Stimulated activated CD8-positive, alpha-beta memory T cell treated with anti-CD3 and anti-CD28 coated beads, Interleukin-15, amount 100 ng/mL, for 24 hours (primary cell): ENCODE results near the gene RUNDC3A.
A peak's percentile ranks its signal among the peaks of the same experiment; 100 is the strongest.
"Not testable (repeated sequence)": the region's sequence is repeated elsewhere in the genome, so short reads cannot be mapped to it uniquely, and the experiment has no call there.

ENCODE experiments used
- DNase-seq: peaks from one replicate; pipeline ENCODE4 v3.0.0-alpha.2; 2020; ENCODE audit warnings: low read depth

The RUNDC3A gene

DNA sequence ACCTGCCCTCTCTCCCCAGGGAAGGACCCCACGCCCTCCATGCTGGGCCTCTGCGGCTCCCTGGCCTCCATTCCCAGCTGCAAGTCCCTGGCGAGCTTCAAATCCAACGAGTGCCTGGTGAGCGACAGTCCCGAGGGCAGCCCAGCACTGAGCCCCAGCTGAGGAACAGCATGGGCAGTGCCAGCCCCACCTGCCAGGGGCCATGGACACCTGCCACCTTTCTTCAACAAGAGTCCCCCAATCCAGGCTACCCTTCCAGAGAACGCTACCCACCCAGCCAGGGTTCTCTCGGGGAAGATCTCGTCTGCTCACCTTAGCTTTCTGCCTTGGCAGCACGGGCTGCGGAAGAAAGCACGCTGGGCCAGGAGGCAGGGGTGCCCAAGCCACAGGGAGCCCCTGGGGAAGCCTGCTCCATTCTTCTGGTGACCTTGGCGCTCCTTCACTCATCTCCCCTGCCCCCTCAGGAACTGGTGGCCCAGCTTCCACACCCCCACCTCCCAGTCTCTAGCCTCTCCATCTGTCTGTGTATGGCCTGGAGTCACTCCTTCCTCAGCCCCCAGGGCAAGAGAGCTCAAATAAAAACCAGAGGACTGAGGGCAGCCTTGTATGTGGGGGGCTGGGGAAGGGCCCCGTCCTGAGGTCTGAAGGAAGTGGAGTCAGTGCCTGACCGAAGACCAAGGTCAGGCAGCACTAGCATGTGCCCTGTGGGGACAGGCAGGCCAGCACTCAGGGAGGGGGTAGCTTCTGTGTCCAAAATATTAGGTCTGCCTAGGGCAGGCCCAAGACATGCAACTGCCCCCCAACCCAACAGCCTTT lies 9.9 kb downstream of the RUNDC3A start:
- no peak for DNase-seq

- no peak for DNase-seq
These were observed 11.7 kb downstream of the RUNDC3A start for GRCh38 chr17:44320066-44320465.

- no peak for DNase-seq
These were observed 13.1 kb downstream of the RUNDC3A start for GRCh38 chr17:44321246-44322120.

DNA sequence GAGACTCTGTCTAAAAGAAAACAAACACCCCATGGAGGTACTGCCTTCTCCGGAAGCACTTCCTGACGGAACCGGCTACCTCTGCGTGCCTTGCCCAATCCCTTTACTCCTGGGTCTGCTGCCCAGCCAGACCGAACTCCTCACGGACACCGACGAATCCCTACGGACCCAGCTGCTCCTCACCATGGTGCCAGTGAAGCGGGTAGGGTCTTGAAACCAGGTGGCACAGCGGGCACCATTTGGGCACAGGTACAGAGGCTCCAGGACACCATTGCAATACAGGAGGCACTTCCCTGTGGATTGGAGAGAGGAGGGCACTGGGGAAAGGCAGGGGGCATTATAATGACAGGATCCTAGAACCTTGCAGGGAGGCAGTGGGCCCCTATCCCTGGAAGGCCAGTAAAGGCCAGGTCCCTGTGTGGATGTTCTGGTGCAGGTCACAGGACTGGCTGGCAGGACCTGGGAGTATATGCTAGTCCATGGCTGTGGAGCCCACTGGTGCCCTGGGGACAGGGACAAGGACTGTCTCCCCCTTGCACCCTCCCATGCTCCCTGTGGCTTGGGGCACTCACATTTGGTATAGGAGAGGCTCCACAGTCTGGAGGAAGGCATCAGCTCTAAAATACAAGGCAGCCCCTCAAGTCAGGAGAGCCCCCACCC lies 14.0 kb downstream of the RUNDC3A start:
- no peak for DNase-seq

DNA sequence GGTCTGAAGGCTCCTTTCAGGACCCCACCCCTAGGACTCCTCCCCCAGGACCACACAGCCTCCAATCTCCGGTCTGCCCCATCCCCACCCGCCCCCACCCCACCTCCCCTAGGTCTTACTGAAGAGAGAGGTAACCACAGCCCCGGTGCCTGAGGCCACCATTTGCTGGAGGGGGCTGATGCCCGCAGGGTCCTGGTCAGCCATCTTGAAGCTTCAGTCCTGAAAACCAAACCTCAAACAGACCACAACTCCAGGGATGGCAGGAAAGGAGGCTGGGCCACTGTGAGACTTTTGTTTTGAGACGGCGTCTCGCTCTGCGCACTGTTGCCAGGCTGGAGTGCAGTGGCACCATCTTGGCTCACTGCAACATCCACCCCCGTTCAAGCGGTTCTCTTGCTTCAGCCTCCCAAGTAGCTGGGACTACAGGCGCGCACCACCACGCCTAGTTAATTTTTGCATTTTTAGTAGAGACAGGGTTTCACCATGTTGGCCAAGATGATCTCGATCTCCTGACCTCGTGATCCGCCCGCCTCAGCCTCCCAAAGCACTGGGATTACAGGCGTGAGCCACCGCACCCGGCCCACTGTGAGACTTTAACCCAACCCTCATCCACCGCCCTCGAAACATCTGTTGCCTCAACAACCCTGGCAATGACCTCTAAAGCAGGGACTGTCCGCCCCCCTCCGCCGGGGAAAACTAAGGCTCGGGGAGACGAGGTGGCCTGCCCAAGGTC lies 15.1 kb downstream of the RUNDC3A start:
- DNase-seq = no peak

DNA sequence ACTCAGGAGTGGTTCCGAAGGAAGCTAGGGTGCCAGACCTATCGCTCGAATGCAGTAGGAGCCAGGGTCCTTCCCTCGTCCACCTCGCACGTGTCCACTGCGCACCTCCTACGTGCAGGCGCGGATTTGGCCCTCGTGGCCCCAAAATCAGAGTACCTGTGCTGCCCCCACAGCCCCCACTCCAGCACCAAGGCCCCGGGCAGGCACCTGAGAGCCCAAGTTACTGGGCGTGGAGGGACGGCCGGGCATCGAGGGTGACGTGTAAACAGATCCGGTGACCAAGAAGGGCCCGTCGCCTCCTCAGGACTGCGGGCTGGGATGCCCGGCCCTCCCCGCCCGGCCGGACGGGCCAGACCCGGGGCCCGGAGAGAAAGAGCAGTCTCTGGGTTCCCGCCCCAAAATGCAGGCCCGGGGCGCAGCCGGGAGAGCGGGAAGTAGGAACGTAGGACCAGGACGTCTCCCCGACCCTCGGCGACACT lies 15.7 kb downstream of the RUNDC3A start:
- DNase-seq = no peak

- peak; percentile 91 for DNase-seq
These were observed 16.3 kb downstream of the RUNDC3A start, which contains the start of gene SLC25A39 for GRCh38 chr17:44324571-44325275. Gene SLC25A39 (minus strand): TSS chr17:44324823. CDS start chr17:44323562, 1,261 bp downstream.

DNA sequence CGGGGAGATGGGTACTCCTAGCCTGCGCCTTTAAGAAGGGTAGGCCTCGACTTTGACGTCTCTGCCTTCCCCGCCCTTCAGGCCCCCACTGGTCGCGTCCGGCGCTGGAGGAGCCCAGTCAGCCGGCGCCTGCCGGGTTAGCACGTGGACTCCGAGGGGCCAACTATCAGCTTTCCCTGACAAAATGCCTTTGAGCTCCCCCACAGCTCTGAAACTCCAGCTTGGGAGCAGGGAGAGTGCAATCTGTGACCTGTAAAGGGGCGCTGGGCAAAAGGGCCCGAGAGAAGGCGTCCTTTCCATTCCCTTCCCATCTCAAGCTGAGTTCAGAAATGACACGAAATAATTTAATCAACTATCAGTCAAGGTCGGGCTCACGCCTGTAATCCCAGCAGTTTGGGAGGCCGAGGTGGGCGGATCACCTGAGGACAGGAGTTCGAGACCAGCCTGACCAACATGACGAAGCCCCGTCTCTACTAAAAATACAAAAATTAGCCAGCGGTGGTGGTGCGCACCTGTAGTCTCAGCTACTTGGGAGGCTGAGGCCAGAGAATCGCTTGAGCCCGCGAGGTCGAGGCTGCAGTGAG lies 18.6 kb downstream of the RUNDC3A start:
- peak; percentile 77 for DNase-seq

DNA sequence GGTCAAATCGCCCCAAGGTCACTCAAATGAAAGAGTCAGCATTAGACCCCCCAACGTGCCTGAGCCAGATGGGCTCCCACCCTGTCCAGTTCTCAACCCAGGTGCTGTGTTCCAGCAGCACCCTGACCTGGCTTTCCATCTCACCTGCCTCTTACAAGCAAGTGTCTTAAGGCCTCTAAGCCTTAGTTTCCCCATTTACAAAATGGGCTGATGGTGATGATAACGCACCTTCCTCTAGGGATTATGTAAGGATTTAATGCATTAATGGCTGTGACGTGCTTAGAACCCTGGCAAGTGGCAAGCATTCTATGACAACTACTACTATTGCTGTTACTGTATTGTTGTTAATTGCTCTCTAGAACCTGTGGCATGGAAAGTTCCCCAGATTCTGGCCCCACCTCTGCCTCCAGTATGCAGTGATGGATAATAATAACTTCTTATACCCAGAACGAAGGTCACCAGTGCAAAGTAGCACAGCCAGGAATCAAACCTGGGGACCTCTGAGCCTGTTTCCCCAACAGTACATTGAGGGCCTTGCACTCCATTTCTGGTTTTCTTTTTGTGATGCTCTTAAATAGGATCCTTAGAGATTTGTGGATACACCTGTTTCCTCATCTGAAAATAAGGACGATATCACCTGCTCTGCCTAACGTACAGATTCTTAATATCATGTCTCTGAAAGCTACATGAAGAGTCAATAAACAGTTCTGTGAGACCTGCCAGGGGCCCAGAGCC lies 19.5 kb downstream of the RUNDC3A start:
- DNase-seq = no peak

- DNase-seq = not testable (repeated sequence)
These were observed 21.1 kb downstream of the RUNDC3A start for GRCh38 chr17:44329516-44329915.

GRCh38 chr17:44330263-44330662 lies 21.9 kb downstream of the RUNDC3A start:
- not testable (repeated sequence) for DNase-seq

DNA sequence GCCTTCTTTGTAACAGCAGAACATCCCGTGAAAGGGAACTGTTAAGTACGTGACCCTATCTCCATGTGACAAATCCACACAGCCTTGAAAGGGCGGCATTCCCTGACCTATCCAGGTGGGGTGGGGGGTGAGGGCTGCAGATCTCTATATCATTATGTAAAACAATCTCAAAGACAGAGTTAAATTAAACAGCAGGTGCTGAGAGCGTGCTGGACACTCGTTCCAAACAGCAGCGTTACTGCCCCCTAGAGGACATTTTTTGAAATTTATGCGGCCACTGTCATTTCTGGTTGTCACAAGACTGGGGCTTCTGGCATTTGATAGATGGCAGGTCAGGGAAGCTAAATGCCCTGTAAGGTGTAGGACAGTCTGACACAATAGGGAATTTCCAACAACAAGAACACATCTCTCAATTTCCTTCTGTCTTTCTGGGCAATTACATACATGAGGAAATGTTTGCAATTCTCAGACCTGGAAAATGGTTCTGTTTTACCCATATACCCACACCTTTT lies 22.9 kb downstream of the RUNDC3A start:
- no peak for DNase-seq

GRCh38 chr17:44333371-44333770 lies 25.0 kb downstream of the RUNDC3A start:
- DNase-seq = no peak

GRCh38 chr17:44334315-44334714 lies 25.9 kb downstream of the RUNDC3A start:
- DNase-seq = no peak

DNA sequence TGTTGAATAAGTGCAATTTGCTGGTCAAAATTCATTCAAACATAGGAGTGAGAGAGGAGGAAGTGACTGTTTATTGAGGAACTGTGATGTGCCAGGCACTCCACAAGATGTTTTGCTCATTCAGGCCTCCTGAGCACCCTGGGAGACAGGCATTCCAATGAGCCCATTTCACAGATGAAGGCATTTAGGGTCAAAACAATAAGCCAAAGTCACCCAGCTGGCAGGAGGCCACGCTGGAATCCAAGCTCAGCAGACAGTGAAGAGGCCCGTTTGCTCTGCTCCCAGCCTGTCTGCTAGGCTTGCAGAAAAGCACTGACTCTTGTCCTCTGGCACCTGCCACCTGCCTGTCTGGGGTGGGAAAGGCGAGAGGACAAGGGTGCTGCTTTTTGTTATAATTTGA lies 26.3 kb downstream of the RUNDC3A start:
- no peak for DNase-seq

DNA sequence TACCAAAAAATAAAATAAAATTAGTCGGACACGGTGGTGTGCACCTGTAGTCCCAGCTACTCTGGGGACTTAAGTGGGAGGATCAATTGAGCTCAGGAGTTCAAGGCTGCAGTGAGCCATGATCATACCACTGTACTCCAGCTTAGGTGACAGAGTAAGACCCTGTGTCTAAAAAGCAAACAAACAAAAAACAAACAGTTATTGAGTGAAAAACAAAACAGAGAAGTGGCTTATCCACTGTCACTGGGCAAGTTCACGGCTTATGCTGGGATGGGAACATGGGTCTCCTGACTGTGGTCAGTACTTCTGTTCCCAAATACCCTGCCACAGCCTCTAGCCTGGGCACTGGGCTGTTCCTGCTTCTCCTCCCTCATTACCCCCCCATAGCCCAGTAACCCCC lies 27.2 kb downstream of the RUNDC3A start:
- no peak for DNase-seq

DNA sequence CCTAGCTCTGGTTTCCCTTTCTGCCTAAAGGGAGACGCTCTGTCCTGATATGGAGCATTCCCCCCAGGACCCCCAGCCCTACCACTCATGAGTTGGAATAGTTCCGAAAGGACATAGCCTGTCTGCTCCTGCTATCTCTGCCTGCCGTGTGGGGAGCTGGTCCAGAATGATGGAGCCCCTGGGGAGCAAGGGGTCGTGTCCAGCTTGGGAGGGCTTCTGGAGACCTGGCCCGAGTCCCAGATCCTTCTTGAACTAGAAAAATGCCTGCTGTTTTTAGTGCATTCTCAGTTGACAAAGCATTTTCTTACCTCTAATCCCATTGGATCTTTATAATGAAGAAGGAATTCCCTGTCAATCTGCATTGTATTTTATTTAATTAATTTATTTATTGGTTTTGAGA lies 27.6 kb downstream of the RUNDC3A start:
- DNase-seq = no peak

DNA sequence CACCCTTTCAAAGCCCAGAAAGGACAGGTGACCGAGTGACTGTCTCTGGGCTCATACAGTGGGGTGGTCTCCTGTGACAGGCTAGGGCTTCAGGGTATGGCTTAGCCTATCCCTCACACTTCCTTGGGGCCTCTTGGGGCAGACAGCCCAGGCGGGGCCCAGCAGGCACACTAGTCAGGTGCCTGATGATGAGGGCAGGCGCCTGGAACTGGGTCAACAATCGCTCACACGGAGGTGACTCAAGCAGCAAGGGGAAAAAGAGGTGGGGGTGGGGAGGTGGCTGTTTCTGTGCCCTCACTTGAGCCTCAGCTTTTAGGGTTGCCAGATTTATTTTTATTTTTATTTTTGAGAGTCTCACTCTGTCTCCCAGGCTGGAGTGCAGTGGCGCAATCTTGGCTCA lies 30.3 kb downstream of the RUNDC3A start:
- DNase-seq = no peak

DNA sequence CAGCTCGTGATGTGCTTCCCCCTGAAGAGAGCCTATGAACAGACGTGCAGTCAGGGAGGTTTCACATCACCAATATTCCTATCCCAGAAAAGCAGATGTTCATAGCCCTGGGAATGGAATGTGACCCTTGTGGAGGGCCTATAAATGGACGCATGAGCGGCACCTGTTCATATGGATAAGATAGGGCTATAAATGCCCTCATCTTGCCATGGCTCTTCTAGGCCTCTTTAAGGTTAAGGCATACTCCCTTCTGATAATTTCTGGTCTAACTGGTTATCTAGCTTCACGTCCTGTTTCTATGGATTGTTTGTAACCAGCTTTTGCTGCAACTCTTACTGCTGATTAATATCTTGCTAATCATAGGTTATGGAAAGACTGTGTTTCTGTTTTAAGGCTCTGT lies 32.2 kb downstream of the RUNDC3A start:
- not testable (repeated sequence) for DNase-seq
